HUDEP-2 (cell line): ENCODE results near the gene ABCA7.

Source experiments
- DNase-seq, 76 experiments: peaks; one replicate each; lab custom pipeline; 2025; ENCODE audit not compliant: unreplicated experiment in 76 of 76; lab: John Stamatoyannopoulos, UW

The ABCA7 gene

DNA sequence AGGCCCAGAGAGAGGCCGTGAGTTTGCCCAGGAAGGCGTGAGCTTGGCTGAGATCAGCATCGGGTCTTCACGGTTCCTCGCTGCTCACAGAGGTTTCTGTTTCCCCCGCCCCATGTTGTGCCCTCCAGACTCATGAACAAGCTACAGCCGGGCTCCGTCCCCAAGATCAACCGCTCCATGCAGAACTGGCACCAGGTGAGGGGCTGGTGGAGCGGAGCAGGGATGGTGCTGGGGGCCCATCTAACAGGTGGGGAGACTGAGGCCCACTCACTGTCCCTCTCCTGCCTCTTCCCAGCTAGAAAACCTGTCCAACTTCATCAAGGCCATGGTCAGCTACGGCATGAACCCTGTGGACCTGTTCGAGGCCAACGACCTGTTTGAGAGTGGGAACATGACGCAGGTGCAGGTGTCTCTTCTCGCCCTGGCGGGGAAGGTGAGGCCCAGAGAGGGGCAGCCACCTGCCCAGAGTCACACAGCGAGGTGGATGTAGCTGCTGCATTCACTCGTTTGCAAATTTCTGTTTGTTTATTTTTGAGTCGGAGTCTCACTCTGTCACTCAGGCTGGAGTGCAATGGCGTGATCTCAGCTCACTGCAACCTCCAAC lies 7.5 kb upstream of the ABCA7 start:
- DNase-seq = no peak

DNA sequence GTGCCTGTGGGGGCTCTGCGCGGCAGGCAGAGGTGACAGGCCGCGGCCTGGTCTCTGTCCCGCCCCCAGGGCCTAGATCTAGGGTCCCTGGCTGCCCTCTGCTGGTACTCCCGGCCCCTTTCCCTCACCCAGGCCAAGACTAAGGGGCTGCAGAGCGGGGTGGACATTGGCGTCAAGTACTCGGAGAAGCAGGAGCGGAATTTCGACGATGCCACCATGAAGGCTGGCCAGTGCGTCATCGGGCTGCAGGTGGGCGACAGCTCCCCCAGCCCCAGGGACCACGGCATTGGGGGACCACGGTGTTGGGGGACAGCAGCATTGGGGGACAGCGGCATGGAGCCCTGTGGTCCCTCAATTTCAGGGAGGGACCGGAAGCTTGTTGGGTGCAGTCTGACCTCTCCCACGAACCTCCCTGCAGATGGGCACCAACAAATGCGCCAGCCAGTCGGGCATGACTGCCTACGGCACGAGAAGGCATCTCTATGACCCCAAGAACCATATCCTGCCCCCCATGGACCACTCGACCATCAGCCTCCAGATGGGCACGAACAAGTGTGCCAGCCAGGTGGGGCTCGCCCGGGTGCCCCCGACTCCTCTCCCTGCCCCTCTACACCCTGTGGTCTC lies 3.8 kb upstream of the ABCA7 start:
- no peak for DNase-seq

DNA sequence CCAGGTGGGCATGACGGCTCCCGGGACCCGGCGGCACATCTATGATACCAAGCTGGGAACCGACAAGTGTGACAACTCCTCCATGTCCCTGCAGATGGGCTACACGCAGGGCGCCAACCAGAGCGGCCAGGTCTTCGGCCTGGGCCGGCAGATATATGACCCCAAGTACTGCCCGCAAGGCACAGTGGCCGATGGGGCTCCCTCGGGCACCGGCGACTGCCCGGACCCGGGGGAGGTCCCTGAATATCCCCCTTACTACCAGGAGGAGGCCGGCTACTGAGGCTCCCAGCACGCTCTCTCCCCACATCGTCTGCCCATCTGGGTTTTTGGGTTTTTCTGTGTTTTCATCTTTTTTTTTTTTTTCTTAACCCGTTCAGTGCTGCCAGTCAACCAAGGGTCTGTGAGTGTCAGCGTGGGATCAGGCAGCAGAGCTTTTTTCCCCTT lies 2.3 kb upstream of the ABCA7 start:
- DNase-seq = no peak

DNA sequence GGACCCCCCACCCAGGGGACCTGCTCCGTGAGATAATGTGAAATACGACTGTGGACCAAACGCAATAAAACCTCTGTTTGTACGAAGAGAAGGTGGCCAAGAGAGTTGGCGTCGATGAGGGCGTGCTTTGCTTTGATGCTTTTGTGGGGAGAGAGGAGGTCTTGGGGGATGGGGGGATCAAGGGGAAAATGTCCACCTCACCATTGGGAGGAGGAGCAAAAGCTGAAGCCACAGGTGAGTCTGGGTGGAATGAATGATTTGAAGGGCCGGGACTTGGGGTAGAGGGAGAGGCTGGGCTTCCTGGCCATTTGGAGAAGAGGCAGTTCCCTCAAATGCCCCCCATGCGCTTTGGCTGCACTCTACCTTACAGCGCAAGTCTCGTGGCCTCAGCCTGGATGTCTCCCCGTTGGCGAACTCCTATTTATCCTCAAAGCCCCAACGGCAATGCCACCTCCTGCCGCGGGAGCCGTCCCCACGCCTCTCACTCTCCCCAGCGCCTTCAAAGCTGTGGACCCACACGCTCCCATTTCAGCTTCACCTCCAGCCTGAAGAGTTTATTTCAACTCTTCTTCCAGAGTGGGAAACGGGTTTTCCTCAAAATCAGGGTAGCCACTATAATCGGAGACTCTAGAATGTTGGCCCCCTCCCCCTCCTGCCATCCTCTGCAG lies 795 bp upstream of the ABCA7 start:
- no peak for DNase-seq

- DNase-seq = peak; percentile 86 to 99 (median 96)
Measured at GRCh38 chr19:1040476-1041271, 767 bp downstream of the ABCA7 start.

DNA sequence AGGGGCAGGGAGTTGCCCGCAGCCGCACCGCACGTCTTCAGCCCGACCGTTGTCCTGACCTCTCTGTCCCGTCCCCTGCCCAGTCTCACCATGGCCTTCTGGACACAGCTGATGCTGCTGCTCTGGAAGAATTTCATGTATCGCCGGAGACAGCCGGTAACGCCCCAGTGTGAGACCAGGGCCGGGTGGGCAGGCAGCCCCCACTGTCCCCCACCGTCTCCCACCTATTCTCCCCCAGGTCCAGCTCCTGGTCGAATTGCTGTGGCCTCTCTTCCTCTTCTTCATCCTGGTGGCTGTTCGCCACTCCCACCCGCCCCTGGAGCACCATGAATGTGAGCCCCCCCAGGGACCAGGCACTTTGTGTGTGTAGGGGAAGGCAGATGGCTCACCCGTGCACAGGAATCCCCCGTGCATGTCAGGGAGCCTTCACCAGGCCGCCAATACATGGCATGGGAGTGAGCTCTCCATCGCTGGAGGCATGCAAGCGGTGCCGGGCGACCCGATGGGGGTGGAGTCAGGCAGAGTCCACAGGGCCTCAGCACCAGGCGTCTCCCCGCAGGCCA lies 1.4 kb downstream of the ABCA7 start:
- no peak for DNase-seq

DNA sequence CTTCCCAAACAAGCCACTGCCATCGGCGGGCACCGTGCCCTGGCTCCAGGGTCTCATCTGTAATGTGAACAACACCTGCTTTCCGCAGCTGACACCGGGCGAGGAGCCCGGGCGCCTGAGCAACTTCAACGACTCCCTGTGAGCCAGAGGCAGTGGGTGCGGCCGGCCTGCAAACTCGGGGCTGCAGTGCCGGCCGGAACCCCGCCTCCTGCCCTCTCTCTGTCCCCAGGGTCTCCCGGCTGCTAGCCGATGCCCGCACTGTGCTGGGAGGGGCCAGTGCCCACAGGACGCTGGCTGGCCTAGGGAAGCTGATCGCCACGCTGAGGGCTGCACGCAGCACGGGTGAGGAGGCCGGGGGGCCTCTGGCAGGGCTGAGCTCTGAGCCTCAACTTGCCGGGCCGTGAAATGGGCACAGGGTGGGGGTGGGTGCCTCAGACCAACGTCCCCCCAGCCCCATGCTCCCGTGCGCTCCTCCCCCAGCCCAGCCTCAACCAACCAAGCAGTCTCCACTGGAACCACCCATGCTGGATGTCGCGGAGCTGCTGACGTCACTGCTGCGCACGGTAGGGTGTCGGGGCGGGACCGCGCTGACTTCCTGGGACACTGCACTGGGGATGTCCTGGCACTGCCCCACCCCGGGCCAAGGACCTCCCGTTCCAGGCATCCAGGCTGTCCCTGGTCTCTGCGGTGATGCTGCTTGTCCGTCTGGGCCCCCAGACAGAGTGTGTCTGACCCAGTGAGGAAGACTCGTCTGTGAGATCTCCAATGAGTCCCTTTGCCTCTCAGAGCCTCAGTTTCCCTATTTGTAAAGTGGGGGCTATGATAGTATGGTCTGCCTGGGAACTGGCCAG lies 2.2 kb downstream of the ABCA7 start:
- no peak for DNase-seq

- DNase-seq = no peak
Measured at GRCh38 chr19:1042689-1043511, 3.0 kb downstream of the ABCA7 start.

GRCh38 chr19:1045247-1045603 lies 5.3 kb downstream of the ABCA7 start:
- peak in 62 of 76 experiments; percentile 21 to 77 (median 58) for DNase-seq

GRCh38 chr19:1046117-1046626 lies 6.3 kb downstream of the ABCA7 start:
- DNase-seq = no peak

DNA sequence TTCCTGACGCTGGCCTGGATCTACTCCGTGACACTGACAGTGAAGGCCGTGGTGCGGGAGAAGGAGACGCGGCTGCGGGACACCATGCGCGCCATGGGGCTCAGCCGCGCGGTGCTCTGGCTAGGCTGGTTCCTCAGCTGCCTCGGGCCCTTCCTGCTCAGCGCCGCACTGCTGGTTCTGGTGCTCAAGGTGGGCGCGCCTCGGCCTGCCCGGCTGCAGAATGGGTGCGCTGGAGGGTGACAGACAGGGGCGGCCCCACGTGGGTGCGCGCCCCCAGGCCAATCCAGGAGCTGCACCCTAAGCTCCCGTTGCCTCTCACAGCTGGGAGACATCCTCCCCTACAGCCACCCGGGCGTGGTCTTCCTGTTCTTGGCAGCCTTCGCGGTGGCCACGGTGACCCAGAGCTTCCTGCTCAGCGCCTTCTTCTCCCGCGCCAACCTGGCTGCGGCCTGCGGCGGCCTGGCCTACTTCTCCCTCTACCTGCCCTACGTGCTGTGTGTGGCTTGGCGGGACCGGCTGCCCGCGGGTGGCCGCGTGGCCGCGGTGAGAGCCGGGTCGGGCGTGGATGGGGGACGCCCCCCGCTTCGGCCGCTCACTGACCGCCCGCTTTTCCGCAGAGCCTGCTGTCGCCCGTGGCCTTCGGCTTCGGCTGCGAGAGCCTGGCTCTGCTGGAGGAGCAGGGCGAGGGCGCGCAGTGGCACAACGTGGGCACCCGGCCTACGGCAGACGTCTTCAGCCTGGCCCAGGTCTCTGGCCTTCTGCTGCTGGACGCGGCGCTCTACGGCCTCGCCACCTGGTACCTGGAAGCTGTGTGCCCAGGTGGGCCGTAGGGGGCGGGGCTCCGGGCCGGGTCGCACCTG lies 7.2 kb downstream of the ABCA7 start:
- peak in 2 of 76 experiments; percentile 19 to 20 for DNase-seq

- DNase-seq = no peak
Measured at GRCh38 chr19:1047696-1048147, 7.8 kb downstream of the ABCA7 start.

- no peak for DNase-seq
Measured at GRCh38 chr19:1049106-1049505, 9.2 kb downstream of the ABCA7 start.

DNA sequence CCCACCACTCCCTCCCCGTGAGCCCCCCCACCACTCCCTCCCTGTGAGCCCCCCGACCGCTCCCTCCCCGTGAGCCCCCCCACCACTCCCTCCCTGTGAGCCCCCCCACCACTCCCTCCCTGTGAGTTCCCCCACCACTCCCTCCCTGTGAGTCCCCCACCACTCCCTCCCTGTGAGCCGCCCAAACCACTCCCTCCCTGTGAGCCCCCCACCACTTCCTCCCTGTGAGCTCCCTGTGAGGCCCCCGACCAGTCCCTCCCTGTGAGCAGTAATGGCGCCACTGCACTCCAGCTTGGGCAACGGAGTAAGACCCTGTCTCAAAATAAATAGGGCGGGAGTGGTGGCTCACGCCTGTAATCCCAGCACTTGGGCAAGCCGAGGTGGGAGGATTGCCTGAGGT lies 9.9 kb downstream of the ABCA7 start:
- no peak for DNase-seq

GRCh38 chr19:1050989-1051788 lies 11.3 kb downstream of the ABCA7 start:
- DNase-seq = no peak

- DNase-seq = no peak
Measured at GRCh38 chr19:1051791-1052190, 11.9 kb downstream of the ABCA7 start.

- DNase-seq = no peak
Measured at GRCh38 chr19:1052349-1052975, 12.6 kb downstream of the ABCA7 start.
